IMR-90 (cell line): ENCODE data around the gene COL1A1. TPM values are rescaled to one million over a fixed set of nuclear protein-coding genes. Genes with fewer than 3 reads are reported as not detected.

Experiments
- ATAC-seq: fragments of 200-7000 bp; cut with Tn5 transposase; 2 replicates; pipeline ENCODE4 v1.9.1; 2020; ENCODE audit warnings: low read depth, mild to moderate bottlenecking, moderate library complexity
- BruUV-seq: library from RNA; stranded (reverse); fragments of 400-500 nt; replicated peaks from 2 replicates; lab custom pipeline; 2021; lab: Mats Ljungman, UMichigan
- CTCF ChIA-PET: fragments of 300-600 bp; formaldehyde crosslinking; extraction: SDS; loops from one replicate; lab custom pipeline; 2021; ENCODE audit warnings: antibody characterized with exemption; lab: Yijun Ruan, JAX
- POLR2A ChIA-PET: fragments of 300-600 bp; sonication (Branson Sonifier 250); formaldehyde crosslinking; loops from one replicate; lab custom pipeline; 2022; ENCODE audit warnings: antibody characterized with exemption; ENCODE audit not compliant: unreplicated experiment; lab: Charles Lee
- DNase-seq: peaks from one replicate; pipeline ENCODE4 v3.0.0; 2013
- H2AFZ ChIP-seq: replicated peaks from 2 replicates; pipeline ENCODE3; 2013; ENCODE audit warnings: low read length, mild to moderate bottlenecking; ENCODE audit not compliant: poor library complexity
- H2AK5ac ChIP-seq: 2 replicates; pipeline ENCODE4 v1.6.1; 2013; ENCODE audit warnings: low read depth, low read length, inconsistent platforms
- H2AK9ac ChIP-seq: replicated peaks from 2 replicates; pipeline ENCODE3; 2013; ENCODE audit warnings: mild to moderate bottlenecking, low read depth, low read length, moderate library complexity; ENCODE audit not compliant: poor library complexity
- H2BK120ac ChIP-seq: 2 replicates; pipeline ENCODE4 v1.6.1; 2013; ENCODE audit warnings: low read depth, low read length, inconsistent platforms
- H2BK15ac ChIP-seq: 3 replicates; pipeline ENCODE4 v1.6.1; 2013; ENCODE audit warnings: low read depth, low read length, inconsistent platforms
- H2BK20ac ChIP-seq: 2 replicates; pipeline ENCODE4 v1.6.1; 2013; ENCODE audit warnings: low read depth, mild to moderate bottlenecking, inconsistent platforms, low read length, moderate library complexity
- H2BK5ac ChIP-seq: 2 replicates; pipeline ENCODE4 v1.6.1; 2013; ENCODE audit warnings: mild to moderate bottlenecking, low read depth, low read length, inconsistent platforms; ENCODE audit not compliant: poor library complexity, severe bottlenecking
- H3K14ac ChIP-seq: replicated peaks from 2 replicates; pipeline ENCODE4 v1.6.1; 2013; ENCODE audit warnings: low read depth, low read length, inconsistent platforms
- H3K18ac ChIP-seq: 2 replicates; pipeline ENCODE4 v1.6.1; 2013; ENCODE audit warnings: low read depth, low read length, control low read depth
- H3K23ac ChIP-seq: 2 replicates; pipeline ENCODE4 v1.6.1; 2013; ENCODE audit warnings: low read depth, low read length, inconsistent platforms
- H3K27ac ChIP-seq: 2 replicates; pipeline ENCODE4 v1.5.1; 2013; ENCODE audit warnings: mild to moderate bottlenecking, control low read depth, low read length; ENCODE audit not compliant: insufficient read depth
- H3K27me3 ChIP-seq: 2 replicates; pipeline ENCODE4 v1.6.1; 2013; ENCODE audit warnings: low read length; ENCODE audit not compliant: control insufficient read depth, insufficient read depth
- H3K36me3 ChIP-seq: 2 replicates; pipeline ENCODE4 v1.6.1; 2013; ENCODE audit warnings: low read length, mixed read lengths; ENCODE audit not compliant: control insufficient read depth, insufficient read depth
- H3K4ac ChIP-seq: 2 replicates; pipeline ENCODE4 v1.6.1; 2013; ENCODE audit warnings: low read depth, low read length, inconsistent platforms
- H3K4me1 ChIP-seq: 2 replicates; pipeline ENCODE4 v1.6.1; 2013; ENCODE audit warnings: low read length, mixed read lengths; ENCODE audit not compliant: control insufficient read depth, insufficient read depth
- H3K4me2 ChIP-seq: 2 replicates; pipeline ENCODE4 v1.6.1; 2013; ENCODE audit warnings: low read depth, mild to moderate bottlenecking, control low read depth, low read length, moderate library complexity
- H3K4me3 ChIP-seq: 2 replicates; pipeline ENCODE4 v1.5.1; 2013; ENCODE audit warnings: low read depth, mild to moderate bottlenecking, control low read depth, low read length, moderate library complexity; ENCODE audit not compliant: insufficient read depth
- H3K56ac ChIP-seq: 2 replicates; pipeline ENCODE4 v1.6.1; 2013; ENCODE audit warnings: low read length, inconsistent platforms; ENCODE audit not compliant: insufficient read depth; ENCODE audit errors: extremely low read depth
- H3K79me1 ChIP-seq, 2 experiments: 2 replicates each; pipeline ENCODE4 v1.6.1; 2013; ENCODE audit warnings: low read length in 2 of 2, inconsistent platforms in 1 of 2, low read depth in 1 of 2
- H3K9ac ChIP-seq: 2 replicates; pipeline ENCODE4 v1.6.1; 2013; ENCODE audit warnings: low read depth, low read length, control low read depth
- H3K9me1 ChIP-seq: 2 replicates; pipeline ENCODE4 v1.6.1; 2013; ENCODE audit warnings: low read length, inconsistent platforms; ENCODE audit not compliant: insufficient read depth
- H3K9me3 ChIP-seq: 2 replicates; pipeline ENCODE4 v1.6.1; 2013; ENCODE audit warnings: low read length; ENCODE audit not compliant: control insufficient read depth, insufficient read depth
- H4K20me1 ChIP-seq: 2 replicates; pipeline ENCODE4 v1.6.1; 2013; ENCODE audit warnings: low read length, inconsistent platforms; ENCODE audit not compliant: insufficient read depth
- H4K5ac ChIP-seq: 2 replicates; pipeline ENCODE4 v1.6.1; 2013; ENCODE audit warnings: mild to moderate bottlenecking, low read depth, low read length, control low read depth
- H4K8ac ChIP-seq, 2 experiments: 2 replicates each; pipeline ENCODE4 v1.6.1; 2013; ENCODE audit warnings: low read depth in 2 of 2, low read length in 2 of 2, control low read depth in 1 of 2, inconsistent platforms in 1 of 2
- H4K91ac ChIP-seq: 2 replicates; pipeline ENCODE4 v1.6.1; 2013; ENCODE audit warnings: low read depth, low read length, inconsistent platforms; ENCODE audit not compliant: insufficient read depth
- CEBPB ChIP-seq: IDR thresholded peaks from 2 replicates; pipeline ENCODE4 v1.6.1; 2012; ENCODE audit warnings: low read depth, low read length, improper control_type of control experiment
- CHD1 ChIP-seq: IDR thresholded peaks from 2 replicates; pipeline ENCODE4 v1.6.1; 2012; ENCODE audit warnings: low read depth, low read length, improper control_type of control experiment
- ELK1 ChIP-seq: fragments of 150-350 bp; IDR thresholded peaks from 2 replicates; pipeline ENCODE4 v1.6.1; 2016; ENCODE audit warnings: low read depth, mild to moderate bottlenecking, low read length, moderate library complexity, borderline replicate concordance
- FOS ChIP-seq: fragments of 150-350 bp; IDR thresholded peaks from 2 replicates; pipeline ENCODE4 v1.6.1; 2016; ENCODE audit warnings: low read depth, low read length
- MXI1 ChIP-seq: IDR thresholded peaks from 2 replicates; pipeline ENCODE4 v1.6.1; 2012; ENCODE audit warnings: low read depth, mild to moderate bottlenecking, low read length, moderate library complexity, borderline replicate concordance
- NFE2L2 ChIP-seq: fragments of 150-350 bp; IDR thresholded peaks from 2 replicates; pipeline ENCODE4 v1.6.1; 2016; ENCODE audit warnings: low read depth, mild to moderate bottlenecking, low read length
- POLR2A ChIP-seq: IDR thresholded peaks from 2 replicates; pipeline ENCODE4 v1.6.1; 2012; ENCODE audit warnings: mild to moderate bottlenecking, low read depth, low read length
- RAD21 ChIP-seq: IDR thresholded peaks from 2 replicates; pipeline ENCODE4 v1.6.1; 2012; ENCODE audit warnings: low read length, improper control_type of control experiment
- RCOR1 ChIP-seq: IDR thresholded peaks from 2 replicates; pipeline ENCODE4 v1.6.1; 2012; ENCODE audit warnings: mild to moderate bottlenecking, low read length, improper control_type of control experiment; ENCODE audit not compliant: insufficient replicate concordance
- RFX5 ChIP-seq: IDR thresholded peaks from 2 replicates; pipeline ENCODE4 v1.8.0; 2012; ENCODE audit warnings: low read depth, mild to moderate bottlenecking, low read length, moderate library complexity
- SMC3 ChIP-seq: fragments of 150-350 bp; IDR thresholded peaks from 2 replicates; pipeline ENCODE4 v1.6.1; 2016; ENCODE audit warnings: low read depth, mild to moderate bottlenecking, antibody characterized with exemption, low read length, moderate library complexity
- WGBS, 2 experiments: methylation state at CpG; one replicate each; pipeline versions ENCODE4 v1.1.5 to v1.1.7; 2013; ENCODE audit warnings: missing lambda C conversion rate in 2 of 2; ENCODE audit not compliant: insufficient read length in 1 of 2; ENCODE audit errors: extremely low coverage in 2 of 2; 5-methylcytosine and 5-hydroxymethylcytosine counted together
- dilution Hi-C: fragments of 300-500 bp; cut with HindIII; formaldehyde crosslinking; loops from one replicate; pipeline ENCODE4 v1.14.3; 2018; ENCODE audit warnings: low sequenced_read_pairs; ENCODE audit not compliant: unreplicated experiment
- in situ Hi-C: fragments of 300-500 bp; cut with MboI; formaldehyde crosslinking; loops from 3 replicates; pipeline ENCODE4 v1.14.3; 2019; ENCODE audit warnings: low sequenced_read_pairs, inconsistent platforms, mixed read lengths
- intact Hi-C: fragments of 100-400 bp; cut with micrococcal nuclease; formaldehyde crosslinking; loops from 2 replicates; pipeline ENCODE4 v1.10.0; 2022
- polyA plus RNA-seq, 3 experiments: library from polyadenylated mRNA; depleted of rRNA; stranded (reverse); fragments of >200 nt; gene quantifications; 2 replicates each; pipeline ENCODE4 v1.2.3, GENCODE V29; 2012; ENCODE audit warnings: low replicate concordance in 1 of 3
- total RNA-seq: library from RNA; depleted of rRNA; stranded (reverse); fragments of >200 nt; gene quantifications from 2 replicates; pipeline ENCODE4 v1.2.3, GENCODE V29; 2012
- TF ChIP-seq, protein P1 (sequence below): fragments of 150-350 bp; IDR thresholded peaks from 2 replicates; pipeline ENCODE4 v1.6.1; 2017; ENCODE audit warnings: mild to moderate bottlenecking, antibody characterized with exemption, low read length, low read depth

Gene COL1A1
- total and polyA plus RNA-seq, 2 of the 4 experiments (the other 2 are of a cell fraction), result 2,180 to 4,350 TPM

GRCh38 chr17:50161023-50161910 lies 40.2 kb downstream of the COL1A1 start (continued):
- TF ChIP-seq MXI1 (0 out of 2 replicates have a peak, but pooled peaks have one; percentile 6), CEBPB (no peak), RCOR1 (no peak)

DNA sequence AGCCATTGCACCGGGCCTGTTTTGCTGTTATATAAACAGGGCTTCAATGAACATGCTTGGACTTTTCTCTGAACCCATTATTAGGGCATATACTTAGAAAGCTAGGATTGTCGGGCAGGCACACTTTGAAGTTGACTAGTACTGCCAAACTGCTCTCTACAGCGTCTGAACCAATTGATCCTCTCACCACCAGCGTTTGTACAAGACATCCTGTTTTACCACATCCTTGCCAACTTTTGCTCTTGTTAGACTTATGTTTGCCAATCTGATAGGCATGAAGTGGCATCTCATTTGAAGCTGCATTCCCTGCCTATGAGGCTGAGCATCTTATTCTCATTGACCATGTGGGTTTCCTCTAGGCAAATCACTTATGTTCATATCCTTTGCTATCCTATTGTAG lies 43.5 kb downstream of the COL1A1 start:
- POLR2A ChIA-PET, result no interaction called here
- dilution Hi-C loops (no loop called here), in situ Hi-C loops (no loop called here), intact Hi-C loops (no loop called here)
- Histone ChIP-seq H4K20me1 (no peaks in the 10 kb centered on the region), H3K27me3 (no peaks in the 10 kb centered on the region), H3K4me1 (peaks cover 10% of the 10 kb centered on the region), H2BK20ac (no peak overlapping the region), H2BK5ac (no peak overlapping the region), H3K9me1 (no peaks in the 10 kb centered on the region), H3K9ac (no peak overlapping the region), H3K36me3 (no peaks in the 10 kb centered on the region), H3K18ac (no peak overlapping the region), H3K9me3 (no peaks in the 10 kb centered on the region), H2AK9ac (no peak overlapping the region), H2BK15ac (no peak overlapping the region), H3K14ac (no peak overlapping the region), H3K4ac (no peak overlapping the region), H4K91ac (no peak overlapping the region), H3K4me2 (no peak overlapping the region), H2BK120ac (no peak overlapping the region), H3K4me3 (no peak overlapping the region), H3K56ac (no peak overlapping the region), H3K23ac (no peak overlapping the region), H4K8ac (no peak overlapping the region), H2AFZ (no peak overlapping the region), H3K27ac (no peak overlapping the region), H4K5ac (no peak overlapping the region), H3K79me1 (peaks cover 0 to 16% of the 10 kb centered on the region in 2 experiments; a peak in 1 of 4 replicates), H2AK5ac (no peak overlapping the region)
- no TSS peak for BruUV-seq
- no peak for DNase-seq
- 67% methylated on average over 2 of the region's 4 CpGs; no CpG with 5 or more reads in 1 of the 2 experiments for WGBS, 2 experiments
- no peak for ATAC-seq
- CTCF ChIA-PET, result no interaction called here
- TF ChIP-seq CEBPB (no peak), FOS (no peak), NFE2L2 (no peak), SMC3 (no peak), ELK1 (no peak), POLR2A (no peak), CHD1 (no peak), RFX5 (no peak), MXI1 (no peak), RAD21 (no peak)
- TF ChIP-seq, protein P1, sequence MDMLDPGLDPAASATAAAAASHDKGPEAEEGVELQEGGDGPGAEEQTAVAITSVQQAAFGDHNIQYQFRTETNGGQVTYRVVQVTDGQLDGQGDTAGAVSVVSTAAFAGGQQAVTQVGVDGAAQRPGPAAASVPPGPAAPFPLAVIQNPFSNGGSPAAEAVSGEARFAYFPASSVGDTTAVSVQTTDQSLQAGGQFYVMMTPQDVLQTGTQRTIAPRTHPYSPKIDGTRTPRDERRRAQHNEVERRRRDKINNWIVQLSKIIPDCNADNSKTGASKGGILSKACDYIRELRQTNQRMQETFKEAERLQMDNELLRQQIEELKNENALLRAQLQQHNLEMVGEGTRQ, result no peak
